Measurements from ENCODE around the gene CNNM4. TPM values are rescaled to one million over a fixed set of nuclear protein-coding genes. Genes with fewer than 3 reads are reported as not detected.

The CNNM4 gene
- total RNA-seq, 1 donor from 2014 or later = 2.4 TPM

DNA sequence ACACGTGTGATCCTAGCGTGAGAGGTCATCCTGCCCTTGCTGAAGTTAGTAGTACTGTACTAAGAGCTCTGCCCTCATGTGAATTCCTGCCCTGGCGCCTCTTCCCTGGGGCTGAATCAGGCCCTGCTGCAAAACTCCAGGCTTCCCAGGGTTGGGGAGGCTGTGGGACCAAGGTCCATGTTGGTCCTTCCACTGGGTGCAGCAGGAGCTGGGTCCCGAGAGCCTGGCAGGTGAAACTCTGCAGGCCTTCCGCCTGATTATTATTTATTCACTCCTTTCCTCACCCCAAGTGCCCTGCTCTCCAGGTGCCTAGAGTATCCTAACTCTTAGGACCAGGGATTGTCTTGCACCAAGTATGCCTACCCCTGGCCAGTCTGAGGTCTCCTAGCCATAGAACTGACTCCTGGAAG is 50.1 kb downstream of the CNNM4 start:
- no peak for DNase-seq (ENCODE audit: low read depth, low spot score)

DNA sequence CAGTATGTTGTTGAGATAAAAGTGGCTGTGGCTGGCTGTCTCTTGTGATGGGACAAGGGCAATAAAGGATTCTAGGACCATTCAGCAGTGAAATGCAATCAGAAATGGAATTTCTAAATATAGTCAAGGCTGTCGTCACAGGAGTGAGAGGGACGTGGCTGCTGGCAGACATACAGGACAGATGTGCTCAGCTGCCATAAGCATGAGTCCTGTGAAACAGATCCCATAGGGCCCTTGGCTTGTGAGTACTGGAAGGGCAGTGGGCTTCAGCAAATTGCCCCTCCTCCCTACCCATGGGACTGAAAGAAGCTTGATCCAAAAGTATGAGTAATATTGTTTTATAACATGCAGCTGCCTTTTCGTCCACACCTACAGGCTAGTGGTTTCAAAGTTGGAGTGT is 51.2 kb downstream of the CNNM4 start:
- no peak for DNase-seq (ENCODE audit: low read depth, low spot score)

DNA sequence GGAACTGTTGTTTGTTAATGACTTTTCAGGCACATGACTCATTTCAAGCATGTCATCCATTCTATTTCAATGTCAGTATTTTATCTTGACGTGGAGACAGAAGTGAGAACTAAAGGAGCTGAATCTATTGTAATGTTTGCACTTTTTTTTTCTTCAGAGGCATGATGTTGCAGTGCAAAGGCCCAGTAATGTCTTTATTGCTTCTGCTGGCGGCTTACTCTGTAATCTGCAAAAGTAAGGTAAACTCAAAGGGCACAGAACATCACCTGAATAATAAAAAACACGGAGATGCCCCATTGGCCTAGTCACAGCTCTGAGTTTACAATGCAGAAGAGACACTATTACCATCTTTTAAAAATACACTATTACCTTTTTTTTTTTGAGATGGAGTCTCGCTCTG is 53.0 kb downstream of the CNNM4 start:
- no peak for DNase-seq (ENCODE audit: low read depth, low spot score)

DNA sequence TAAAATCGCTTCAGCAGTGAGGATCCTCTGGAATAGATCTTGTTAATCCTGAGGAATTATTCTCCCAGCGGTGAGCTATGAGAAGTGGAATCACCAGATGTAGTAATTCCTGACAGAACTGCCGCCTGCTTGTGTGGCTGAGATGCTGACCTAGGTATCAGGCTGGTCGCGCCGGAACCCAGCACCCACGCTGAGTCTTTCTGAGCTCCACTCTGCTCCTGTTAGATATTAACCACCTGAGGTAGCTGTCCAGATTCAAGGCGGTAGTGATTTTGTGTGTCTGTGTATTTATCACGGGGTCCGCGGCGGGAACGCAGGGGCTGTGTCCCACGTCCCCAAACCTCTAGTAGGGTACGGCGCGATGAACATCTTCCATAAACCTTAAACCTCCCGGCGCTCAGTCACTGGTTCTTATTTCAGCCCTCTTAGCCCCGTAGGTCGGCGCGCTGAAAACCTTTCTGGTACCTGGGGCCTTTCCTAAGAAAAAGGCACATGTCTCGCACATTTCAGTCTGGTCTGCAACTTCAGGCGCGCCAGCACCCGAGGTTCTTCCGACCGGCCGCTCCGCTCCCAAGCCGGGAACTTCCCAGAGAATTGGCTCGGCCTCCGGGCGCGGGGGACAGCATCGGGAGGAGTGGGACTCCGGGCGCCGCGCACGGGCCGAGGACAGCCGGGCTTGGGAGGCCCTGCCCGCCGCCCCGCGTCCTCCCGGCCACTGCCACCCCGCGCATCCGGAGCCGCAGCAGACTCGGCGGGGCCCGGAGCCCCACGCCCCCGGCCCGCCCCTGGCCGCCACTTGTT is 54.8 kb downstream of the CNNM4 start:
- no peak for DNase-seq (ENCODE audit: low read depth, low spot score)

DNA sequence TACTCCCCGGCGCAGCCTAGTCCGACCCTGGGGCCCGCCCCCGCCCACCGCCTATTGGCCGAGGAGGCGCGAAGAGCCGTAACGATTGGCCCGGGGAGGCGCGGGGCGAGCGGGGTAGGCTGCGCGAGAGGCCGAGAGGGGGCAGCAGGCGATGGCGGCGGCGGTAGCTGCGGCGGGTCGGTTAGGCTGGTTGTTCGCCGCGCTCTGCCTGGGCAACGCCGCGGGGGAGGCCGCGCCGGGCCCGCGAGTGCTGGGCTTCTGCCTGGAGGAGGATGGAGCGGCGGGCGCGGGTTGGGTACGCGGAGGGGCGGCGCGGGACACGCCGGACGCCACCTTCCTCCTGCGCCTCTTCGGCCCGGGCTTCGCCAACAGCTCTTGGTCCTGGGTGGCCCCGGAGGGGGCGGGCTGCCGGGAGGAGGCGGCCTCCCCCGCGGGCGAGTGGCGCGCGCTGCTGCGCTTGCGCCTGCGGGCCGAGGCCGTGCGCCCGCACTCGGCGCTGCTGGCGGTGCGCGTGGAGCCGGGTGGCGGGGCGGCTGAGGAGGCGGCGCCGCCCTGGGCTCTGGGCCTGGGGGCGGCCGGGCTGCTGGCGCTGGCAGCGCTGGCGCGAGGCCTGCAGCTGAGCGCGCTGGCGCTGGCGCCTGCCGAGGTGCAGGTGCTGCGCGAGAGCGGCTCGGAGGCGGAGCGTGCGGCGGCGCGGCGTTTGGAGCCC is 55.6 kb downstream of the CNNM4 start, which contains the start of gene CNNM3:
Gene CNNM3, plus strand, starts transcription at position 142 of the 709 bp plus-strand sequence. Its CDS starts 10 bp downstream, at position 152.
- peak; percentile 69 for DNase-seq (ENCODE audit: low read depth, low spot score)

DNA sequence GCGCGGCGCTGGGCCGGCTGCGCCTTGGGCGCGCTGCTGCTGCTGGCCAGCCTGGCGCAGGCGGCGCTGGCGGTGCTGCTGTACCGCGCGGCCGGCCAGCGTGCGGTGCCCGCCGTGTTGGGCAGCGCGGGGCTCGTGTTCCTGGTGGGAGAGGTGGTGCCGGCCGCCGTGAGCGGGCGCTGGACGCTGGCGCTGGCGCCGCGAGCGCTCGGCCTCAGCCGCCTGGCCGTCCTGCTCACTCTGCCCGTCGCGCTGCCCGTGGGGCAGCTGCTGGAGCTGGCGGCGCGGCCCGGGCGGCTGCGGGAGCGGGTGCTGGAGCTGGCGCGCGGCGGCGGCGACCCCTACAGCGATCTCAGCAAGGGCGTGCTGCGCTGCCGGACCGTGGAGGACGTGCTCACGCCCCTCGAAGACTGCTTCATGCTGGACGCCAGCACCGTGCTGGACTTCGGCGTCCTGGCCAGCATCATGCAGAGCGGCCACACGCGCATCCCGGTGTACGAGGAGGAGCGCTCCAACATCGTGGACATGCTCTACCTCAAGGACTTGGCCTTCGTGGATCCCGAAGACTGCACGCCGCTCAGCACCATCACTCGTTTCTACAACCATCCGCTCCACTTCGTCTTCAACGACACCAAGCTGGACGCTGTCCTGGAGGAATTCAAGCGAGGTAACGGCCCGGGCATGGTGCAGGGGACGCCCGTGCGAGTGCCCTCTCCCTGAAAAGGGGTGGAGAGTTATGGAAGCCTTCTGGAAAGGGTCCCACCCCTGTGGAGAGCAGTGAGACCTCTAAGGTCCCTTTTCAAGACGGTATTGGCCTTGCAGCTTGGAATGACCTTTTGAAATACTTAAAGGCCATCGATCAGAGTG is 56.4 kb downstream of the CNNM4 start:
- no peak for DNase-seq (ENCODE audit: low read depth, low spot score)

DNA sequence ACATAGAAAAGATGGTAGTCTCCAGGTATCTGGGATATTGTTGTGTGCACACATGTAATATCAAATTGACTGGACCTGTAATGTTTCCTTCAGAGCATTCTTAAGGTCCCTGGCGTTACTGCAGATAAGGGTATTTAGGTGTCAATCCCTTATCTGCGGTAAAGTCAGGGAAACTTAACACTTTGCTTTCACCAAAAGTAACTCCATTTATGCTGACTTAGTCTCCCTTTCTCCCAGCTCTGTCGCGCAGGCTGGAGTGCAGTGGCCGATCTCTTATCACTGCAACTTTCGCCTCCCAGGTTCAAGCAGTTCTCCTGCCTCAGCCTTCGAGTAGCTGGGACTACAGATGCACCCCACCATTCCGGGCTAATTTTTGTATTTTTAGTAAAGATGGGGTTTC is 57.2 kb downstream of the CNNM4 start:
- DNase-seq (ENCODE audit: low read depth, low spot score) = no peak

DNA sequence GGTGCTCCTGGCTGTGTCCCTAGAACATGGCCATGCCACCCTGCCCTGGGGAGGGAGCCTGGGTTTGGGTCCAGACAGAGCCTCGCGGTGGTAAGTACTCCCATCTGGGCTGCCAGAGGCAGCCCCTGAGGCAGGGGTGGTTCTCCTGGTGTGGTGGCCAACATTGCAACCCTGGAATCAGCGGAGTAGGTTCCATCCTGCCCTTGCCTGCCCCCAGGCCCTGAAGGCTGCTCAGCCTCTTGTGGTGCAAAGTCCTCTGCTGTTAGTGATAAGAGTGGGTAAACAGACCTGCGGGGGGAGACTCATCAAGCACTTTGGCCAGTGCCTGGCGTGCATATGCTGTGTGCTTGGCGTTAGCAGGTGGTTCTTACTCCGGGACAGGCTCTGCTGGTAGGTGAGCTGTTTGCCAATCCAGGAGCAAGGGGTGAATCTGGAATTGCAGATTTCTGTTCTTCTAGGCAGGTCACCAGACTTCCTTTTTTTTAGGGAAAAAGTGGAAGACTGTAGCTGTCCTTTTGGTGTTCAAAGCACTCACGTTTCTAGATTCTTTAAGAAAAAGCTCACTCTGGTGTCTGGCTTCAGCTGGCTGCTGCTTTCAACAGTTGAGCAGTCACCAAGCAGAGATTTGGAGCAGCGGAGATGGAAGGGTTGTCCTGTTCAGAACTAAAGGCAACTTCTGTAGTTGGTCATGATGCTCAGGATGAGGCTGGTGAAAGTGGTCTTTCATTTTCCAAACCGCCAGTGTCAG is 58.6 kb downstream of the CNNM4 start:
- no peak for DNase-seq (ENCODE audit: low read depth, low spot score)

DNA sequence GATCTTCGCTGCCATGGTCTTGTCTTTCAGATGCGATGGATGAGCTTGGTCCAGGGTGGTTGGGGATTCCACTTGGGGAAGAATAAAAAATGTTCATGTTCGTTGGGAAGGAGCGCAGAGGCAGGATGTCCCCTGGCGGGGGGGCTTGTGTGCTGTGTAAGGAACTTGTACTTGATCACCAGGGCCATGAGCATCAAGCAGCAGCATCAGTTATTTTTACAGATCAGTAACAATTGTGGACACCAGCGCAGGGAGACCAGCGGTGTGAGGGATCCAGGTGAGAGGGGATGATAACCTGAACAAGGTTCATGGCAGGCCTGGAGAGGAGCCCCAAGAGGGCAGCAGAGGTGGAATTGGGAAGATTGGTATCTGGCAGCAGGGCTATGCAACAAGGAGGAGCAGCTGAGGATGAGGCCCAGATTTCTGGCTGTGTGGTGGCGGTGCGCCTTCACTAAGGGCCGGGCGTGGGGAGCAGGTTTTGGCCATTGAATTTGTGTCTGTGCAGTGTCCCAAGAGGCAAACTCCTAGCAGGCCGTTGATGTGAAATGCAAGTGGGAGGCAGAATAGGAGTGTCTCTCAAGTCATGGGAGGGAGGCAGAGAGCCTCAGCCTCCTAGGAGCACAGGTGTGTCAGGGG is 59.3 kb downstream of the CNNM4 start:
- DNase-seq (ENCODE audit: low read depth, low spot score) = no peak

DNA sequence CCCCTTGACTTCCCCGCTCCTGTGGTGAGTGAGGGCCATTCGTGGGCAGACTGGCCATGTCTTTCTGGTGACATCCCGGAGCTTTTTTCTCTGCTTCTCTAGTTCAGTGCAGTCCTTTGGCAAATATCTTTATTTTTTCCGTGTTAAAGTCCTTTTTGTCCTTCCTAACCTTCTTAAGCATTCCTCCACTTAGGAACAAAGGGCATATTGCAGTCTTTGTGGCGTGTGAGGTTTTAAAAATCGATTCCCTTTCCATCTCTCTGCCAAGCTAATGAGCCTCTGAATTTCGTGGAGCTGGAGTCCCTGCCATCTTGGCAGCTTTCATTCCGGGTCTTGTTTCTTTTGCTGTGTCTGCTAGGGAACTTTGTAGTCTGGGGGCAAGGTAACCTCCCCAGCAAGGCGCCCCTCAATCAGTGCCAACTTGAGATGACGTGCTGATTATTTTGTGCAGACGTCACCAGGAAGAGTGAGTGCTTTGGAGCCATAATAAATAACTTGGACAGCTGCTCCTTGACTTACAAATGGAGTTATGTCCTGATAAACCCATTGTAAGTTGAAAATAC is 60.5 kb downstream of the CNNM4 start:
- DNase-seq (ENCODE audit: low read depth, low spot score) = no peak

DNA sequence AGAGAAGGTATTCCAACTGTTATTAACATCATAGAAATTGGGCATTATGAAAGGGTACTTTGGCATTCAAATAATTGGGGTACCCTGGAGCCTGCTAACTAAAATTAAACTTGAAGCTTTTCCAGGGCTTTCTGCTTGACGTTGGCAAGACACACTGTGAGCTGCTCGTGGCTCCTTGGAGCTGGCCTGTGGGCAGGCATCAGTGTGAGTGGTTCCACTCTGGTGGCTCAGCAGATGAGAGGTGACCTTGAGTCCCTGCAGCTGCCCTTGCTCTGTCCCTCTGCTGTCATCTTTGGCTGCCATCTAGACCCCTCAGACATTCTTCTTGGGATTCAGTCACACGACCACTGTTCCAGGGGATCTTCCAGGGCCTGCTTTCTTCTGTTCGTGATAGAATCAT is 62.1 kb downstream of the CNNM4 start:
- DNase-seq (ENCODE audit: low read depth, low spot score) = no peak

DNA sequence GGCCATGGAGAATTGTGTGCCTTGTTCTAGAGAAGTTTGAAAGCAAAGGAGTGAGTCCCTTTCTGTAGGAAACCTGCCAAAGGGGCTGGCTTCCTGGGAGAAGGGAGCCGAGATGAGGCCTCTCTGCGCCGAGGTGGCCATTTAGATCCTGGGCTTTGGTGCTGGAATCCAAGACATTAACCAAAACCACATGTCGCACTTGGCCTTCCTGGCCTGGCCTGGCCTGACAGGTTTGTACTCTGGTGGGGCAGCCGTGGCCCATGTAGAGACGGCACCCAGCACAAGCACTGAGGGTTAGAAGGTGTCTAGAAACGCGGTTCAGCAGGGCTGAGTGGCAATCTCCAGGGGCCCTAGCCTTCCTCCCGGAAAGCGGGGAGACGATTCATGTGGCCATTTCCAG is 62.5 kb downstream of the CNNM4 start:
- DNase-seq (ENCODE audit: low read depth, low spot score) = no peak

DNA sequence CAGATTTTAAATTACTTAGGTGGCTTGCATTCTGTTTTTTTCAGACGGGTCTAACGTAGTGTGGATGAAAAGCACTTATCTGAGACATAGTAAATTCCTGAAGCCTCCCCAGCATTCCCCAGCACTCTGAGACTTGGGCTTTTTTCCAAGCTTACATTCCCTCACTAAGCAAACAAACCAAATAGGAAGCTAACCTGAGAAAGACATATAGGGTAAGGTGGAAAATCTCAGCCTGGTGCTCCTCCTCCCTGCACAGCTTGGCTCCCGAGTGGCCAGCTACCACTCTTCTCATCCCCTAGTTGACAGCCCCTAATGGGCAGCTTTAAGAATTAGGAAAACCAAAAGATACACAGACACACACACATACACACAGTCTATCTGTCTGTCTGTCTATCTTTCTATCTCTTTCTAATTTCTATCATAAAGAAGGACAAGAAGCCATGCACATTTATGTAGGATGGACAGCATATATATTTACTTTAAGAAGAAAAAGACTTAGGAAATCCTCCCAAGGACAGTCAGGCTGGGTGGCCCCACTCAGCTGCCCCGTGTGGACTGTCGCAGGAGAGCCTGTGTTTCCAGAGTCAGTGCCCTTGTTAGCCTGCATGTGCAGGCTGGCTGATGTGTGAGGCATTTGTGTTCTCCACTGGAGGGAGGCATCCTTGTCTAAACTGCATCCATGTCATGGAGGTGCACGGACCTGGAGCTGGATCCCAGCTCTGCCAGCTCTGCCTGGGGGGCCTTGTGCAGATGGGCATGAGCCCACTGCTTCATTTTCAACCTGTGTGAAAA is 63.6 kb downstream of the CNNM4 start:
- DNase-seq (ENCODE audit: low read depth, low spot score) = no peak

DNA sequence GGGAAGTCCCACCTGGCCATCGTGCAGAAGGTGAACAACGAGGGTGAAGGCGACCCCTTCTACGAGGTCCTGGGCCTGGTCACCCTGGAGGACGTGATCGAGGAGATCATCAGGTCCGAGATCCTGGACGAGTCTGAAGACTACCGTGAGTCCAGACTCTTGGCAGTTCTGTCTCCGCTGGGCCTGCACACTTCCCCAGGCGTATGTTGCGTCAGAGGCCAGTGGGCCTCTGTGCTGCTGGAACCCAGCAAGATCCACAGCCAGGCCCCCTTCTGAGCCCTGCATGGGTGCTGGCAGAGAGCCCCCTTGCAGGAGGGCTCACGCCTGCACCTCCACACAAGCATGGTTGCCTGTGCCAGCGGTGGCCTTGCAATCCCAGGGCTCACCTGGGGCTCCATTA is 64.4 kb downstream of the CNNM4 start:
- no peak for DNase-seq (ENCODE audit: low read depth, low spot score)

DNA sequence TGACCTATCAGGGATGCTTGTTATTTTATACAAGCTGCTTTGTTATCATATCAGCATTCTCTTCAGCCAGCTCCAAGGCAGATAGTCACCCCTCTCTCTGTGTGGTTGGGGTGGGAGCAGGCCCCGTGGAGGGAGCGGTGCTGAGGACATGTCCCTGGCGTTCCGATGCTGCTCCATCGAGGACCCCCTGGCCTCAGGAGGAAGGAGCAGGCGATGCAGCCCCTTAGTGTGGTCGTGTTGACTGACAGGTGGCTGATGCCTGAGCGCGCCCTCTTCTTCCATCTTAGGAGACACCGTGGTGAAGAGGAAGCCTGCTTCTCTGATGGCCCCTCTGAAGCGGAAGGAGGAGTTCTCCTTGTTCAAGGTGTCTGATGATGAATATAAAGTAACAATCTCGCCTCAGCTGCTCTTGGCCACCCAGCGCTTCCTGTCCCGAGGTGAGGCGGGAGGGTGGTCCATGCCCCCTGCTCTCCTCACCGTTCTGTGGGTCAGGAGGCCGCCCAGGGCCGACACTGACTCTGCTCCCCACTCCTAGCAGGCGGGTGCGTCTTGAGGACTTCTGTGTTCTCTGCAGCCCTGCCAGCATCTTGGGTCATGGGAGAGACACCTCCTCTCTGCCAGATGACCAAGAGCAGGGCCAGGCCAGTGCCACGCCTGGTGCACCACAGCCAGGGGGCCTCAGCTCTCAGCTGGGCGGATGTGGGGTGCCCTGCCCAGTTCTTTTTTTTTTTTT is 66.0 kb downstream of the CNNM4 start:
- no peak for DNase-seq (ENCODE audit: low read depth, low spot score)

DNA sequence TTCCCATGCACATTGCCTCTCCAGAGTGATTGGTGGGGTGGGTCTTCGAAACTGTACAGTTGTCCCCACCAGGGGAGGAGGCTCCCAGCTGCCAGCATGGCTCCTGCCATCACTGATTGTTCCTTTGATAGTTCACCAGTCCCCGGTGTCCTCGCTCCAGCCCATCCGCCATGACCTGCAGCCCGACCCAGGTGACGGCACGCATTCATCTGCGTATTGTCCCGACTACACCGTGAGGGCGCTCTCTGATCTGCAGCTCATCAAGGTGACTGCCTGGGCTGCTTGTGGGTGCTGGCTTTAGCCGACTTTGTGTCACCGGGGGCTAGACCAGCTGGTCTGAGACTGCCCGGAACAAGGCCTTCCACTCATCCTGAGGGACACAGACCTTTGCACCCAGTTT is 67.7 kb downstream of the CNNM4 start:
- DNase-seq (ENCODE audit: low read depth, low spot score) = no peak

DNA sequence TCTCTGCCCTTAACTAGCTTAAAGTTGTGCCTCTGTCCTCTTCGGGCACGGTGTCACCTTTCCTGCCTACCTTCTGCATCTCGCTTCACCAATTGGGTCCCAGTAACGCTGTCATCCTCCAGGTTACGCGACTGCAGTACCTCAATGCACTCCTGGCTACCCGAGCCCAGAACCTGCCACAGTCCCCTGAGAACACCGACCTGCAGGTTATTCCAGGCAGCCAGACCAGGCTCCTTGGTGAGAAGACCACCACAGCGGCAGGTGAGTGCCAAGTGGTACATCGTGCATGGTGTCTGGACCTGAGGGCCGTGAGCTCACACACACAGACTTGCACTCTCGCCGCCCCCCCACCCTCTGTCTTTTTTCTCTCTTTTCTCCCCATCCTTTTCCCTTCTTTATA is 68.2 kb downstream of the CNNM4 start:
- no peak for DNase-seq (ENCODE audit: low read depth, low spot score)

DNA sequence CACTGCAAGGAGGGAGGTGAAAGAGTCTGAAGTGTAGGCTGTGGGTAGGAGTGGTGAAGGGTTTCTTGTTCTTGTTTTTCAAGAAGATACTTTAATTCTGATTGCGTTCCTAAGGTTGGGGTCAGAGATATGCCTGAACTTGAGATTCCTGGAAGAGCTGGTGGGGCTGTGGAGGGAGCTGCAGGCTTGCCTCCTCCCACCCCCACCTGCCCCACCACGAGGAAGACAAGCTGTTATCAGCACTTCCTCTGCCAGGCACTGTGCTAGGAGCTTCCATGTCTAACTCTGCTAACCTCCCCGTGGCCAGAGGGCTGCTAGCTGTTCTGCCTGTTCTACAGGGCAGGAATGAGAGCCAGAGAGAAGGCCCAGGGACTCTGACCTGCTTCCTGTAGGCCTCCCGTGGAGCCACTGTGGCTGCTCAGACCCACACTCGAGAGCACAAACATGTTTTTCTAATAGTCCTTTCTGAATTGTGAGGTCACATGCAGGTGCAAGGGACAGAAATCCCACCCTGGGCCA is 69.4 kb downstream of the CNNM4 start:
- DNase-seq (ENCODE audit: low read depth, low spot score) = no peak

DNA sequence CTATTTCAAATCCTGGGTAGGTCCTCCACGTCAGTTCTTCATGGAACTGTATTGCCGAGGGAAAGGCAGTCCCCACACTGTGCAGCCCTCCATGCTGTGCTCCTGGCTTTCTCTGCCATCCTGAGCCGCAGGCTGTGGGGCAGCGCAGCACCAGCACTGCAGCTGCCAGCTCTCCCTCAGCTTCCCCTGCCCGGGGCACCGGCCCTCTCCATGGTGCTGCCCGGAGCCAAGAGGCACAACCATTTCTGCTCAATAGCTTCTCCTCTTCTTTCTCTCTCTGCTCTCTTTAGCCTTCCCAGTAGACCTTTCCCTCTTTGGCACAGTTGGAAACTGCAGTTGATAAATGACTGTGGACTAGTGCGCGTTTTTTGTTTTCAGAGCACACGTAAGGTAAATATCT is 71.0 kb downstream of the CNNM4 start:
- DNase-seq (ENCODE audit: low read depth, low spot score) = no peak

Data from pulmonary artery endothelial cell (primary cell).